Stimulated activated CD4-positive, alpha-beta T cell treated with anti-CD3 and anti-CD28 coated beads, Interleukin-12 subunit alpha, Interleukin-12 subunit beta, amount 100 ng/mL, for 48 hours (primary cell): Measurements from ENCODE around the gene UBASH3A.

Experiments used
- DNase-seq, 3 donors: peaks; one replicate each; pipeline ENCODE4 v3.0.0-alpha.2; 2020; ENCODE audit warnings: low read depth in 2 of 3, low spot score in 1 of 3

UBASH3A gene

DNA sequence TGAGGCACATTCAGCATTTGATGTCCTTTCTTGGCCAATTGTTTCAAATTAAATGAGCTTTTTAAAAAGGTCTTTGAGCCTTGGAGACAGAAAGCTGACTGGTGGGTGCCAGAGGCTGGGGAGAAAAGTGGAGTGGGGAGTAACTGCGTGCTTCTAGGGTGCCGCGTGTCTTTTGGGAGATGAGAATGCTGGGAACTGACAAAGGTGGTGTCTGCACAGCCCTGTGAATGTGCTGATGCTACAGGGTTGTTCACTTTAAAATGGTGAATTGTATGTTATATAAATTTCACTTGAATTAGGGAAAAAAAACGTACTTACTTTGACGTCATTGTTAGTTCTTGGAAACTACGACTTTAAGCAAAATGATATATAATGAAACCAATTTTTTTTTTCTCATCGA is 29.2 kb upstream of the UBASH3A start:
- no peak for DNase-seq

DNA sequence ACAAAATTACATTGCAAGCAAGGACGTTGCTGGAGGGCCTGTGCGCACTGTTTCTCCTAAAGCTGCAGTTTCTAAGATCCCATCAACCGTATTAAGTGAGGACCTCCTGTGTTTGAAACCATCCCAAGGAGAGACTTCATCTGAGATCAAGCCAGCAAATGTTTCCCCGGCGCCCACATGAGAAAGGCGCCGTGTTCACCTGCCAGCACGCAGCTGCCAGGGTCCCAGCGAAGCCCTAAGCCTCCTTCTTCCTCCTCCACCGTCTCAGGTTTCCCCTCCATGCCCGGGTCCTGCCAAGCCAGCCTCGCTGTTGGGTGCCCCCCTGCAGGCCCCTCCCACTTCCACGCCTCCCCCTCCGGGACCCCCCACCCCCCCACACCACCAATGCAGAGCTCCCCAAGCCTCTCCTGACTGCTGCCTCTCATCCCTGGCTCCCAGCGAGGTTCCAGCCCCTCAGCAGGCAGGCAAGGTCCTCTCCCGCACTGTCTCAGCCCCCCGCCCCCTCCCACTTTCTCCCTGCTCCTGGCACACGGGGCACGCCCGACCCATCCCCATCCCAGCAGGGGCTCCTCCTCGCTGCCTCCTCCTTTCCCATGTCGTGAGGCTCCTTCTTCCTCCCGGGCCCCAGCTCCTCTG is 28.7 kb upstream of the UBASH3A start:
- no peak for DNase-seq

DNA sequence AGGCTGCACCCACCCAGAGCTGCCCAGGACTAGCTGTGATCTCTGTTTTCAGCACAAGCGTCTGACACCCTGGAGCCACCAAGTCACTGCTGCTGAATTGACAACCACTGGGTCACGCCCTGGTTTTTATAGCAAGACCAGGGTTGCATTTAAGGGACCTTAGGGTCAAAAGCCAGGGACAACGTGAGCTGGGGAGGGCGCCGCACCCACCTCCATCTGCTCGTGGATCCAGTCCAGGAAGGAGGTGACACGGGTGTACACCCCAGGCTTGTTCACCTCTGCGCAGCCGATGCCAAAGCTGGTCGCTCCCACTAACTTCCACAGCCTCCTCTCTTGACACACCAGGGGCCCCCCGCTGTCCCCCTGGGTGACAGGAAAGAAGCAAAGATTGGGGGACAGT is 28.2 kb upstream of the UBASH3A start:
- no peak for DNase-seq

DNA sequence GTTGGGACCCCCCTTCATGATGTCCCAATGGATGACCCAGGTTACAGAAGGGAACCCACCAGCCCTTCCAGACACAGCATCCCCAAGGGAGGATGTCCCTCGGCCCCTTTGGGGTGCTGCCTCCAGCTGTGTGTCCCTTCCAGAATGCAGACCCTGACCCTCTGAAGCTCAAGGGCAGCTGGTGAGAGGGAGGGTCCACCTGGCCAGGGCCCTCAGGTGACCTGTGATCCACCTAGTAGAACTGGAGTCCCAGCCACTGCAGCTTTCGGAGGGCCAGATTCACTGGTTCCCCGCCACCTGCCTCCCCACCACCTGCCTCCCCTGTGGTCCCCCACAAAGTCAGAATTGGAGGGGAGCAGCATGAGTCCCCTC is 27.8 kb upstream of the UBASH3A start:
- no peak for DNase-seq

DNA sequence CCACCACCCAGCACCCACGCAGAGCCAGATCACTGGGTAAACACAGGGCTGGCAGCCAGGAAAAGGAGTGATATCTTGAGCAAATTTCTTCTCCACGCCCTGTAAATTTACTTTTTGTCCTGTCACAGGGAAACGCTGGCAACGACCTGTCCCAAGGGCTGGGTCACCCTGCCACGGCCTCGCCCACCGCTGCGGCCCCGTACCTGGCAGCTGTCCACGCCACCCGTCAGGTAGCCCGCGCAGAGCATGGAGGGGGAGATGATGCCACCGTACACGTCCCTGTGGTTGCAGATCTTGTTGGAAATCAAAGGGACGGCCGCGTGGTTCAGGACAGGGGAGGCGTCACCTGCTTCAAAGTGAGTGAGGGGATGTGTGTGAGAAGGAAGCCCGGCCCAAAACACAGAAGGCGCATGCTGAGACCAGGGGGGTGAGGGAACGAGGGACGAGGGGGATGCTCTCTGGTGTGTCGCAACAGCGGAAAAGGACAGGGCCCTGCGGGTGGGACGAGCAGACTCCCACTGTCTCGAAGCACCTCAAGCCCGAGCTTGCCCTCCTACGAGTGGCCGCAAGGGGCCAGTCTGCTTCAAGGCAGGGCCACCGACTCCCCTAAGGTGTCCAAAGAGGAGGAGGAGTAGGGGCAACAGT is 27.2 kb upstream of the UBASH3A start:
- no peak for DNase-seq

DNA sequence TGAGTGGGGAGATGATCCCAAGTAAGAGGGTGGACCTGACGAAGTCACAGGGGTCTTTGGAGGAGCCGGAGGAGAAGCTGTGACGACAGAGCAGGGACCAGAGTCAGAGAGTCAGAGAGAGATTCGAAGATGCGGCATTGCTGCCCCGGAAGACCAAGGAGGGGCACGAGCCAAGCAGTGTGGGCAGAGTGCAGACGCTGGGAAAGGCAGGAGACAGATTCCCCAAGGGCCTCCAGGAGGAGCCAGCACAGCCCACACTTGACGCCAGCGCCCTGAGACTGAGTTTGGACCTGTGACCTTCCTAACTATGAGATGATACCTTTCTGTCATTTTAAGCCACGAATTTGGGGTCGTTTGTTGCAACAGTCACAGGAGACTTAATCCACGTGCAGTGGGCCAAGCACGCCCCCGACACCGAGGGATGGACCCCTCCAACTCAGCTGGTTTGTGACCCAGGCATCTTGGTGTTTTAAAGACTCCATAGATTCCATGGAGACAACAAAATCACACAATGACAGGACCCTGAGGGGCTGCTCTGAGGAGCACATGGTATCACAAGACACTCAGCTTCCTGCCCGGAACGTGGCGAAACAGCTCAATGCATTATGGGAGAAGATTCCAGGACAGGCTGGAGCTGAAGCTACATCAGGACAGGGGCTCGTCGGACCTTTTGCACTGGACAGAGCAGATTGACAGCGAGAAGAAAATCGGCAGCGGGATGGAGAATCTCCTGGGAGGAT is 26.3 kb upstream of the UBASH3A start:
- no peak for DNase-seq

DNA sequence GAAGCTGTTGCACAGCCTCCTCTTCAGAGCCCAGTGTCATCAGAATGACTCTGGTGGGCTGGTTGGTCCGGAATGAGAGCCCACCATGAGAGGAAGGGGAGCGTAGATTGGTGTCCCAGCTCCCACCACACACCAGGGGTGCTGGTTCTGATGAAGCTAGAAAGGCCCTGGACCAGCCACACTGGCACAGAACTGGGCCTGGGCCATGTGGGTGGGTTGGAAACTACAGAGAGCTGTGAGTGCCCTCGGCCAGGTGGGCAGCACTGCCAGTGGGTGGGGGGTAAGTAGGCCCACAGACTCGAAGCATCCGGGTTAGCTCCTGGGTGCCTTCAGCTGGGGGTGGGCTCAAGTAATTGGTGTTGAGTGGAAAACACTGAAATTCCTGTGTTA is 25.8 kb upstream of the UBASH3A start:
- DNase-seq = no peak

DNA sequence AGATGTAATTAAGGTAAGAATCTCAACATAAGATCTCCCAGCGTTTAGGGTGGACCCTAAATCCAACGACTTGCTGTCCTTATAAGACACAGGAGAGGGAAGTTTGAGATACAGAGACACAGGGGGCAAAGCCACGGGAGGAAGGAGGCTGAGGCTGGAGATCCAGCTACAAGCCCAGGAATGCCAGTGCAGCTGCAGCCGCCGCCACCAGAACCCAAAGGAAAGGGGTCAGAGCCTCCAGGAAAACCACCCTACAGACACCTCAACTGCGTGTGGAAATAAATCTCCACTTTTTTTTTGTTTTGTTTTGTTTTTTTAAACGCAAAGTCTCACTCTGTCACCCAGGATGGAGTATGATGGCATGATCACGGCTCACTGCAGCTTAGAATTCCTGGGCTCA is 25.3 kb upstream of the UBASH3A start:
- no peak for DNase-seq

DNA sequence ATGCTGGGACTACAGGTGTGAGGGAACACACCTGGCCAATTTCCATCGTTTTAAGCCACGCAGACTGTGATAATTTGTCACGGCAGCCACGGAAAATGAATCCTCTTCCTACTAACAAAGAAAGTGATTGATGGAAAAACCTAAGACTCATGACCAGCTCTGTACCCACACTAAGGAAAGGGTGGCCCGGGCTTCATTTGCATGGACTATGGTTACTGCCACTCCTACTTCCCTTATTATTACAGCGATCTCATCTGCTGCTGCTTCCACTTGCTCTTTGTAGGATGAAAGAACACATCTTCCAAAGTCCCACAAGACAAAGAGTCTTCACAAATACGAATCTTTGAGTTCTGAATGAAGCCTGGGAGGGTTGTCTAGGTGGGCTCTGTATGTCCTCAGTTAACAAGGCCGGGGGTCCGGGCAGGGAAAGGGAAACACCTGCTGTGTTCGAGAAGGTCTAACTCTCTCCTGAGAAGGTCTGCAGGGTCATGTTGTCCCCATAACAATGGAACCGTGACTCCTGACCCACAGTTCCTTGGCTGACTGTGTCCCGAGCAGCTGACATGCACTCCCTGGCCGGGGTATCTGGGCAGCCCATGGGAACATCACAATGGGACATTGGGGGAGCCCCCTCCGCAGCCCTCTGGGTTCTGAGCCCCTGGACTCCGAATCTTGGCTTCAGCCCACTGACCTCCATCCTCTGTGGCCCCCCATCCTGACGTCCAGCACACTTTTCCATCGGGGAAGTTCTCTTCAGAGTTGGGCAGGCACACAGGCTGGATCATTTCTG is 24.1 kb upstream of the UBASH3A start:
- no peak for DNase-seq

DNA sequence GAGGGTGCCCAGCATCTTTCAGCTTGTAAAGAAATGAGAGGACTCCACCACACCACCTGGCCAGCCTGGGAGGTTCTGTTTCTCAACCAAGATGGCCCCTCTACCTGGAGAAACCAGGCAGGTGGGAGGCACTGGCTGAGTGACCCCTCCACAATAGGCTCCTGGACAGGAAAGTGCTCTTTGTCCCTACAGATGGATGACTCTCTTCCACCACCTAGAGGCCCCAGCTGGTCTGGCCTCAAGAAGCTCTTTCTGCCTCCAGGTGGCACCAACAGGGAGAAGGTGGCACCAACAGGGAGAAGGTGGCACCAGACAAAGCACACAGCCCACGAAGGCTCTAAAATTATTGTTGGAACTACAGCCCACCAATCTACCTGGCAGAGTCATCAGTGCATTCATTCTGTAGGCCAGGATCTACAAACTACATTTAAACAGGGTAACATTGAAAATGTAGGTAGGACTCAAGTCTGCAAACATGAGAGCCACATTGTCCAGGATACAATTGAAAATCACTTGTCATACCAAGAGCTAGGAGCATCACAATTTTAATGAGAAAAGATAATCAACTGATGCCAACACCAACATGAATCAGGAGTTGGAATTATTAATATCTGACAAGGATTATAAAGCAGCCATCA is 22.2 kb upstream of the UBASH3A start:
- no peak for DNase-seq

DNA sequence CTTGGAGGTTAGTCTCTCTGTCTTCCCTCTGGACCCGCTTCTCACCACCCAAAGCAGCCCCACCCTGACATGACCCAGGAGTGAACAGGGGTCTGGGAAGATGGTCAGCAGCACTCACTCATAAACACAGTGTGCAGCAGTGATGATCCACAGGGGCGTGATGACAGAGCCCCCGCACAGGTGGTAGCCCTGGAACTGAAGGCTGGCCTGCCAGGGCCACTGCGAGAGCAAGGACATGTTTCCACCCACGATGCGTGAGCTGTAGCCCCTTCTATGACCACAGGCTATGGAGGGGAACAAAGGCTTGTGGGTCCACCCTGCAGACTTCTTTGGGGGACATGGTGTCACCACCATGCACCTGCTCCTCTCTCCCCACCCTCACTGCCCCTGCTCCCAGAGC is 20.8 kb upstream of the UBASH3A start:
- no peak for DNase-seq

DNA sequence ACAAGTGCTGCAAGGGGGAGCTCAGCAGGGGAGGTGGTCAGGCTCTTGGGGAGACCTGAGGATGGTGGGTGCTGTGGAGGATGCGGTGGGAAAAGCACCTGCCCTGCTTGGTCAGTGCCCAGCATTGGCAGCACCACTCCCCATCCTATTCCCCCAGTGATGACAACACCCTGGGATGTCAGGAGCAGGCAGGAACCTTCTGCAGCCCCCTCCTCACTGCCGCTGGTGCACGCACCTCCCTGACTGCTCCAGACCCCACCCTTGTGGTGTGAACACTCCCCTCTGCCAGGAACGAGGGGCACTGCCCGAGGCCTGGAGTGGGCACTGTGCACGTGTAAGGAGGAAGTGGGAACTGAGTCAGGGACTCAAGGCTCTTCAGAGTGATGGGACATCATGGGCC is 20.4 kb upstream of the UBASH3A start:
- no peak for DNase-seq

DNA sequence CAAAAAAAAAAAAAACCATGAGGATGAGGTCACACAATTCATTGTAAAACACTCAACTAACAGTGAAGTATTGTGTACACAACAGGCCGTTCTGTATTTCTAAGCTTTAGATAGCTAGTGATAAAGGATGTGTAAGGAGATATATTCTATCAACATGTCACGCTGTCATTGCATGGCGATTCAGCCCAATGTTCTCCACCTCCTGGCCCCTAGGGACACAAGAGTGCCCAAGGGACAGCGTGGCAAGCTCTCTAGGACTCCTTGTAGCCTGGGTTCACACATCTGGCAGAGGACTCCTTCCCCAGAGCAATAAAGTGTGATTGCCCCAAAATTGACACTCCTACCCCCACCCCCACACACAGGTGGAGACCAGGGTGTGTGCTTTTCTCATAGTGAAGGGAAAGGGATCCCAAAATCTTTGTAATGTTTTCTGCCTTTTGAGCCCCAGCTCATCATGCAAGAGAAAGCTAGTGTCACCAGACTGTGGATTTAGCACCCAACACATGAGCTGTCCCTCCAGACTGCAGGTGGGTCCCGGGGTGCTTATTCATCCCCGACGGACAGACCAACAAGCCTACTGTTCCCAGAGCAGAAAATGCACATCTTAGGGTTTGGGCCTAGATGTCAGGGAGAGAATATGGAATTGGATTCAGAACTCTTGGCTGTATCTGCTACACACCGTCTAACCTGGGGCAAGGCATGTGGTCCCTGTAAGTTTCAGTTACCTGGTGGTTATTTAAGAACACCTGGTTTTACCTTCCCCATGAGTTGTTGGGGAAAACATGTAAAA is 19.4 kb upstream of the UBASH3A start:
- no peak for DNase-seq

DNA sequence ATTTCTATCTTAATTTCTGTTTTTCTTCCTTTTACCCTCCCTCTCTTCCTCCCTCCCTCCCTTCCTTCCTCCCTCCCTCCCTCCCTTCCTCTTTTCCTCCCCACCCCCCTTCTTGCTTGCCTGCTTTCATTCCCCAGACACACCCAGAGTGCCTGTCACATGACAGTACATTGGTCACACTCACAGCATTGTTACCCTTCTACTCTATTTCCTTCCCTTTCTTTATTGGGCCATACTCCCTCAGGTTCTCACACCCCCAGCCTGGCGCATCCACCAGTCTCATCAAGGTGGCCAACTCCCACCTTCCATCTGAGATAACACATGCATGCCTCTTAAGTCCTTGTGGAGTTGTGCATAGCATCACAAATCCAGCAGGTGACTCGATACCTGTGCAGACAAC is 18.7 kb upstream of the UBASH3A start:
- DNase-seq = no peak

DNA sequence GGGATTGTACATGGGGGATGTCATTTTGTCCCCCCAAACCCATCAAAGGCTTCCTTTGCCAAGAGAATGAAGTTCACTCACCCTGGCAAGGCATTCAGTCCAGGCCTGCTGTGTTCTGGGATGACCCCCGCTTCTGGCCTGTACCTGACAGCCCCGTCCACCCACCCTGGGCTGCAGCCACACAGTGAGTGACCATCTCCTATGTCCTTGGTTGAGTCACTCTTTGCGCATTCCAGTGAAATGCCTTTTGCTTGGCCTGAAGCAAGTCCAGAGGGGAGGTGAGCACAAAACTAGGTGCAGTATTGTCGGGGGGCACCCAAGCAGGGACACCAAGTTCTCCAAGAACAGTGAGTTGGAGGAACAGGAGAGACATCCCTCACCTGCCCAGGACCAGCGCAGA is 18.1 kb upstream of the UBASH3A start:
- DNase-seq = no peak

DNA sequence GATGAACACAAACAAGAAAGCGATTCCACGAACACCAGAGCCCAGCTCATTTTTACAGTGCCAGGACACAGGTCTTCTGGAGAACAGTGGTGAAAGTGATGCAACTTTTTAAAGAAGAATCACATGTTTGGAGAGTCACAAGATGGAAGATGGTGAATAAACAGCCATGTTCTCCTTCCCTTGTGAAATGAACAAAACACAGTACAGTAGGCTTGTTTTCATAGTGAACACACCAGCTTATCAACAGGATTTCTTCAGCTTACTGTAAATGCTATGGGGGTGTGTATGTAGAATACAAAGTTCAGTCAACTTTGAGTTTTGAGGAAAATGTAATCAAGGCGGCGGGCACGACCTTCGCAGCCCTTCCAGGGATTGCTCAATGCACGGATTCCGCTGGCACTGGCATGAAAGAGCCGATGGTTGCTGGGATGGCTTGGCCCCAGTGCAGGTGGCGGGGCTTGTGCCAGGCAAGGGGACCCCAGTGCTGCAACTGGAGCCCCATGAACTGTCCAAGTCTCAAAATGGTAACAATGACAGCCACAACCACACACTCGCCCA is 17.6 kb upstream of the UBASH3A start:
- DNase-seq = no peak

DNA sequence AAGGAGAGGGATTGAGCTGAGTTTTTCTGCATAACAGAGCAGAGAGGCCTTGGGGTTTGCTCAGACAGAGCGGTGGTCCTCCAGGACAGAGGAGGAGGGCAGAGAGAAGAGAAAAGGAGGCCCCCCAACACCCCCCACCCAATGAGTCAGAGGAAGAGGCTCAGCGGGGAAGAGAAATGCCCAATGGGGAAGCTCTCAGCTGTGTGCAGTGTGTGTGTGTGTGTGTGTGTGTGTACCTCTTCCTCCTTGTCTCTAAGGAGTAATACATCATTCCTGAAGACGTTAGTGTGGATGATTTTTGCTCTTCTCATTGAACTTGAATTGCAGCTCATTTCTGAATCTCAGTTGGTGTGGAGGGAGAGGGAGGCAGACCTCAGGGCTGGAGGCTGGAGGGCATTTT is 16.5 kb upstream of the UBASH3A start:
- no peak for DNase-seq

DNA sequence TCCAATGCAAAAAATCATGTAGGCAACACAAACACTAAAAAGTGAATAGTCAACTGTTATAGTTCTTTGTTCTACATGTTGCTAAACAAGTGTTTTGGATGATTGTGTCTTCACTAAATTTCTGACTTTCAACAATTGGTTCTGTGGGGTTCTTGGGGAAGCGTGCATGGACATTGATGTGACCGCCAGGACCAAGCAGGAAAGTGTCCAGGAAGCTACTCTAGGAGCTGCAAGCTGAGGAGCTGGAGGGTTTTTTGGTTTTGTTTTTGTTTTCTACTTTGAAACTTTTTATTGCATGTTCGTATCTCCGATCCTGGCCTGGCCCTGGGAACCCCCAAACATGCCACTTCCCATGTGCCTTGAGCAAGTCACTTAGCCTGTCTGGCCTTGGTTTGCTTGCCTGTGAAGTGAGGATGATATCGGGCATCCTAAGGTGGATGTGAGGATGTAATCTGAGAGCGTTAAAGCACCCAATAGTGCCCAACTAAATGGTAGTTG is 15.8 kb upstream of the UBASH3A start:
- no peak for DNase-seq

DNA sequence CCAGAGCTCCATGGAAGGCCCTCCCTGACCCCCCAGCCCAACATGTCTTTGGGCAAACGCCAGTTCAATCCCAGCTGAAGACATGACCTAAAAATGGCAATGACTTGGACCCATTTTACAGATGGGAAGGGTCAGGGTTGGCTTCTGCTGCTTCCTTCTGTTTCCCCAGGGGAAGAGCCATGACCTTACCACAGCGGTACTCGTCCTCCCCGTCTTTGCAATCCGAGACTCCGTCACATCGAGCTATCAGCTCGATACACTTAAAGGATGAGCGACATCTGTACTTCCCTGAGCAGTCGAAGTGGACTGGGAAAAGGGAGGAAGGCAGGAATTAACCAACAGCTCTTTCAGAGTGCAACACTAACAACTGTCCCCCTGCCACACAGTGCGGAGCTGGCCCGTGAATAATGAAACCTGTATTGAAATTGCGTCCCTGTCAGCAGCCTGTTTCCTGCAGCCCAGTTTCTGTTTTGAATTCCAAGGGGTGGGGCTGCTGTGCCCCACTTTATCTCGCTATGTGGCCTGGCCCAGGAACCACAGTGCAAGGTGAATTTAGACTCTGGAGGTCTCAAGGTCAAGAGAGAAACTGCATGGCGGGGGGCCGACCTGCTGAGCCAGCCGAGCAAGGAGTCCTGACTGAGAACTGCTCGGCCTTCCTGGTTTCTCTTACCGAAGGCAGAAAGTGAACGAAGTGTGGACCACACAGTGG is 14.8 kb upstream of the UBASH3A start:
- DNase-seq = no peak

DNA sequence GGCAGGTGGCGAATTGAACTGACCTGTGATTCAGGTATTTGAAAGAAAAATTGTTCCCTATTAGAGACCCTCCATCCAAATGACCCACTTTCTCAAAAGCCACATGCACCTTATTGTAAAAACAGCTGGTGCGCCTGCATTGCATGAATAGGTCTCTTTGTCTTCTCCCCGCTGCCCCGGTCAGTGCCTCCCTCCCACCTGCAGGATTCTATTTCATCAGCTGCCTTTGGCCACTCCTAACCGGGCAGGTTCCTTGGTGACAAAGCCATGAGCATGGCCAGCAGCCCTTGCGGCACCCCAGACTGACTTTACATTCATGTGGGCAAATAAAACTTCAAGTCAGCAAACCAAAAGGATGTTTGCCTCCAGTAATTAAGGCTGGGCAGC is 14.3 kb upstream of the UBASH3A start:
- DNase-seq = no peak
